C1 segment of cervical spinal cord (tissue), 14 donors: ENCODE measurements around the gene DNAJC15.

ENCODE experiments used
- DNase-seq, 14 donors: peaks; one replicate each; lab custom pipeline; 2025; lab: John Stamatoyannopoulos, UW

Gene DNAJC15

DNA sequence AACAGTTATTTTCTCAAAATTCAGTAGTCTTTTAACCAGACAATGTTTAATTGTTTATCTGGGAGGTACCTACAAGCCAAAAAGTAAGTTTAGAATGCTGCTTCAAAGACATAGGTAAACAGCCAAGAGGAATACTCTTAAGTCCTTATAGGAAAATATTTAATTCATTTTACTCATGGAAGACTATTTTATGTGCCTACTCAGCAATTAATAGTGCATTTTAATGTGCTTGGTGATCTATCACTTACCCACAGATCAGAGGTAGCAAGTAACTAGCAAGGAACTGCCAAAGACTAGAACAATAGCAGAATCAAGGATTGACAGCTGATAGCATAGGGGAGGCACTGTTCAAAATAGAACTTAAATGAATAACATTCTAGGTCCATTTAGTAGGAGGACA, 60.4 kb downstream of the DNAJC15 start:
- no peak for DNase-seq

DNA sequence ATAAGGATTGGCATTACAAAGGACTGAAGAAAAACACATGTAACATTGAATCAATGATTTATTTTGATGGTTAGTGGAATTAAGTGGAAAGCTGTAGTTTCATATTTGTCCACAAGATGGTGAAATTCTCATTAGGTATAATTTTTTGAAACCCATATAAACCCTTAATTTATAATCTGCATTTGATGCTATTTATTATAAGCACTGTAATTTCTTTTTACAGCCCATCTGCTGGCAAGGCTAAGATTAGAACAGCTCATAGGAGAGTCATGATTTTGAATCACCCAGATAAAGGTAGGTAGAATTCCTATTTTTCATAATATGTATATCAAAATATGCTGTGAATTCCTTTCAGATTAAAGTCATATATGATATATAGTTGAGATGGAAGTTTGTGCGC, 62.2 kb downstream of the DNAJC15 start:
- no peak for DNase-seq

GRCh38 chr13:43086181-43086580, 62.8 kb downstream of the DNAJC15 start:
- DNase-seq = no peak

GRCh38 chr13:43088093-43088511, 64.7 kb downstream of the DNAJC15 start:
- no peak for DNase-seq

DNA sequence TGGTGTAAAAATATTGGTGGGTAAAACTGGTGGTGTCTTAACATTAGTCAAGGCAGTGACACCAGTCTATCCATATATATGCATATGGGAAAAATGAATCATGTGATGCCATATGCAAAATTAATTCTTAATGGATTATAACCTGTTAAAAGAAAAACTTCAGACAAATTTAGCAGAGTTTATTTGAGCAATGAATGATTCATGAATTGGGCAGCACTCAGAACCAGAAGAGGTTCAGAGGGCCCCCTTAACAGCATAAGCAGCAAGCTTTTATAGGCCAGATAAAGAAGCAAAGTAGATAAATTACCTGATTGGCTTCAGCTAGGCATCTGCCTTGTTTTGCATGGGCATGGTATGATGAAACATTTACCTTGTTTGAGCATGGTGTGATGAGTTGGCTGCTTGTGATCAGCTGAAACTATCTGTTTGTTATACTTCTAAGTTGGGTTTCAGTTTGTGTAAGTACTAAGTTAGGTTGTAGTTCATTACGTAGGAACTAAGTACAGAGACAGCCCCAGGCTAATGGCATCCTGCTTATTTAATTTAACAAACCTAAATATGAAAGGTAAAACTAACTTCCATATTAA, 66.6 kb downstream of the DNAJC15 start:
- DNase-seq = no peak

- no peak for DNase-seq
Measured at GRCh38 chr13:43094901-43095300, 71.5 kb downstream of the DNAJC15 start.

- no peak for DNase-seq
Measured at GRCh38 chr13:43095771-43096719, 72.7 kb downstream of the DNAJC15 start.

DNA sequence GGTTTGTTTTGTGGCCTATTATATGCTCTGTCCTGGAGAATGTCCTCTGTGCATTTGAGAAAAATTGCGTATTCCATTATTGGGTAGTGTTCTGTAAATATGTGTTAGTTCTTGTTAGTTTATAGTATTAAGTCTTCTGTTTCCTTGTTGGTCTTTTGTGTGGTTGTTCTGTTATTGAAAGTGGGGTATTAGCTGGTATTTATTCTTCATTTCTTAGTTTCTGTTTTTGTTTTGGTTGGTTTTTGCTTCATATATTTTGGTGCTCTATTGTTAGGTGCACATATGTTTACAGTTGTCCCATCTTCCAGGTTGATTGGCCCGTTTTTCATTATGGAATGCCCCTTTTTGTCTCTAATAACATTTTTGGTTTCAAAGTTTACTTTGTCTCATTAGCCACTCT, 77.3 kb downstream of the DNAJC15 start:
- no peak for DNase-seq

DNA sequence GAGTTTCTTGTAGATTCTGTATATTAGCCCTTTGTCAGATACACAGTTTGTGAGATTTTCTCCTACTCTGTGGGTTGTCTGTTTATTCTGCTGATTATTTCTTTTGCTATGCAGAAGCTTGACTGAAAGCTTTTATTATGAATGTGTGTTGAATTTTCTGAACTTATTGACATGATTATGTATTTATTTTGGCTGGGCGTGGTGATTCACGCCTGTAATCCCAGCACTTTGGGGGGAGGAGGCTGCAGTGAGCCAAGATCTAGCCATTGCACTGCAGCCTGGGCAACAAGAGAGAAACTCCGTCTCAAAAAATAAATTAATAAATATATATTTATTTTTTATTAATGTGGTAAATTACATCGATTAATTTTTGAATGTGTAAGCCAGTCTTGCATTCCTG, 78.9 kb downstream of the DNAJC15 start:
- no peak for DNase-seq

GRCh38 chr13:43107780-43108179, 84.4 kb downstream of the DNAJC15 start:
- no peak for DNase-seq

- peak in 1 of 14 donors; percentile 52 for DNase-seq
Measured at GRCh38 chr13:43110036-43110435, 86.7 kb downstream of the DNAJC15 start.

GRCh38 chr13:43110658-43111057, 87.3 kb downstream of the DNAJC15 start:
- no peak for DNase-seq

DNA sequence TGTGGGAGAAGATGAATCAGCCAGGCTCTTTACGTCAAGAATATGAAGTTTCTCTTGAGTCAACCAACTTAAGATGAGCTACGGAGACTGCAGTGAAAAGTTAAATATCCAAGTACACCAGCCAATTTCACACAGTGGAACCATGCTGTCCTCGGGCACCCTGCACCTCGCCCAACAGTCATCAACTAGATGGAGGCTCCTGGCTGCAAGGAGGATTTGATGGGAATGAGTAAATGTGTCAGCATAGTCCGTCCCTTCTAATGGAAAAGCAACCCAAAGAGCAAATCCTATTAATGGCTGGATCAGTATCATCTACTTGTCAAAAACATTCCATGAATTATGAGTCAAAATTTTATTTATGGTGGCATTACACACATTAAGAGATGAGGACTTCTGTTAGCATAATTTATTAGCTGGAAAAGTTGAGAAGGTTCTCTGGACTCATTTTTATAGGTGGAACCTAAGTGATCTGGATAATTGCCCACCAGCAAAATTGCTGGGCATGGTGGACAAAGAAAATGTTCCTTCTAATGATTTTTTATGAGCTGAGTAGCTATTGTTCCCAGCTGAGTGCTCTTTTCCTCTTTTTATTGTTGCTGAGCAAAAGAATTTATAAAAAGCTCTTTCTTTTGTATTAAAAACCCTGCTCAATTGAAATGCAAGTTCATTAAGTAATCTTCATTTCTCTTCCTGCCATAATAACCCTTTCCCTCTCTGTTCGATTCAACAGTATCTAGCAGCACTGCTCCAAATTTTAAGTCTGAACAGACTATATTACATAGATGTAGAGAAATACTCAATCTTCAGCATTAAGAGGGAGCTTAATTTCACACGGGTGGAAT, 88.4 kb downstream of the DNAJC15 start:
- DNase-seq = no peak

DNA sequence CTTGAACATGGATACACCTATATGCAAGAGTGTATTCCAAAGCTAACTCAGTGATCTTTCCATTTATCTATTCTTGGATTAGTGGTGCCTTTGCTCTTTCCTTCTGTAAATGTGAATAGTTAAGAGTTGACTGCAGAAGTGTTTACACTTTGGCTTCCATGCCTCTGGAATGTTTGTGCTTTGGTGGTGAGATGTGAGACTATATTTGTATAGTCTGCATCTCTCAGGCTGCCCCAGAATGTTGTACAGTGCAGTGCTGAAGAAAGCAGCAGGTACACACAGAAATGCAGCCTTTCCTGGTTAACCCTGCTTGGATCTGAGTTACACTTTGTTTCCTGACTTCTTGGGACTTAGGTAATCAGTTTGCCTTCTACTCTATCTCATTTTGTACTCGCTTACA, 90.2 kb downstream of the DNAJC15 start:
- no peak for DNase-seq

- no peak for DNase-seq
Measured at GRCh38 chr13:43114504-43114903, 91.1 kb downstream of the DNAJC15 start.

DNA sequence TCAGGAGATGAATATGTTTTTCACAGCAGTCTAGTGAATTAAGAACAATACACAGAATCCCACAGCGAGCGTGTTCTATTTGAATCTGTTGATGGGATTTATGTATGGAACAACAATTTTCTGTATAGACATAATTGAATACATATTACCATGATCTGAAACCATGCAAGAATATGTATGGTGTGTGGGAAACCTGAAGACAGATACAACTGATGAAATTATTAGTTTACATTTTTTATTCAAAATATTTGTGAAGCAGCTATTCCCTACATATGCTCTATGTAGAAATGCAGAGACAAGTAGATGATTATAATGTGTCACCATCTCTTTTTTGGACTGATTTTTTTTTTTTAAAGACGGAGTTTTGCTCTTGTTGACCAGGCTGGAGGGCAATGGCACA, 91.8 kb downstream of the DNAJC15 start:
- DNase-seq = no peak

DNA sequence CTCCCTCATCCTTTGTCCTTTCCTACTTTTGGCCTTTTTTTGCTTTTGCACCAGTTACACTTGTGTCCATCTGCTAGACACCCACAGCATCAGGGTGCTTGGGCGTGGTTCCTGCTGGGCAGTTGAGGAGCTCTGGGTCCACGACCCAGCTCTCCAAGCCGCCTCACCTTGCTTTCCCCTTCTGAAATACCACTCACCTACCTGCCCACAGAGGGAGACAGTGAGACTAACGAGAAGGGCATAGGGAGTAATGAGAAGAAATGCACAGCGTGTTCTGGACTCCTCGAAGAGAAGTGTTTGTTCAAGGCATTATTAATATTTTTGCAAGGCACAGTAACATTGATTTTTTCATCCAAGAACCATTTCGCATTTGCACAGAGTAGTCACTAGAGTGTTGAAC, 92.9 kb downstream of the DNAJC15 start:
- no peak for DNase-seq

DNA sequence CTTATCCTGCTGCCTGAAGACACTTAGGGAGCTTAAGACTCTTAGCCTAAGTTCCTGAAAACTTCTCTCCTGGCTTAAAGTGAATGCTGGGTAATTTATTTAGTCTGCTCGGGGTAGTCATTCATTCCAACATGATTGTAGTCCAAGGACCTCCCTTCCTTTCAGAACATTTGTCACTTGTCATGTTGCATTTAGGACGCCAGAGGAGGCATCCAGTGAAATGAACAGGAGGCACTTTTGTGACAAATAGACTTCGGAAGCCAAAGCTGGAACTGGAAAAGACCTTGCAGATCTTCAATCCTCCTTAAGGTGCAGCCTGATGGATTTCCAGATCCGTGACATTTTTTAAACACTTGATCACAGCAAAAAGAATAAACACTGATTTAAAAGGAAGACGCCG, 95.1 kb downstream of the DNAJC15 start:
- DNase-seq = no peak

GRCh38 chr13:43119206-43119605, 95.8 kb downstream of the DNAJC15 start:
- DNase-seq = no peak

DNA sequence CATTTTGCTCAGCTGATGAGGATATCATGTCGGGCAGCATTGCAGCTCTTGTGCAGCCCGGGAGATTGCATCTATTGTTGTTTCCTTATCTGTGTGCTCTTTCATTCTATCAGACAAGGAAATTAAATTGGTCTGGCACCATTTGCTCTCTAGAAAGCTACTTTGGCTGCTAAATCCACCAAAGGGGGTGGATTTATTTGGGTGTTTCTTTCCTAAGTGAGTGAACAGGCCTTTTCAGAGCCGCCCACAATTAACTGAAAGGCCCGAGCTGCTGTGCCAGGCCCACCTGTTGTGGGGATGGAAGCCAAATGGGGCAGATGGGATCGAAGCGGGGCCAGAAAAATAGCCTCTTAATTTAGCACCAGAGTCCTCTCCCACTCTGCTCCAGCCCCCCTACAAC, 99.4 kb downstream of the DNAJC15 start:
- peak in 1 of 14 donors; percentile 7 for DNase-seq

- no peak for DNase-seq
Measured at GRCh38 chr13:43123856-43124255, 100.5 kb downstream of the DNAJC15 start.

DNA sequence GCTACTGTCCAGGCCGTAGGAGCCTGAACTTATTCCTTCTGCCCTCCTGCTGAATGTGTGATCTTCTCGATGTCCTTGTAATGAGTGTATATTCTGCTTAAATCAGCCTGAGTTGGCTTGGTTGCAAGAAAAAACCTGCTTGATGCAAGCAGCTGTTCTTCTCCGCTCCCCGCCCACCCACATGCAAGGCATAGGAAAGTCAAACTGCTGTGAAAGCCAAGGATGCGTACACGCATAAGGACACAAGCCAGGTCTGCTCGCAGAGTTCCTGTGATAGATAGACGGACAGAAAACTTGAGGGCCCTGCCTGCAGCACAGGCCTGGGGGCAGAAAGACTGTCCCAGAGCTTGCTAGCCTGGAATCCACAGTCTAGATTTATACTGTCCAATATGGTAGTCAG, 101.1 kb downstream of the DNAJC15 start:
- DNase-seq = no peak
